Breast epithelium (tissue), 4 donors: ENCODE results near the gene TP53BP1. TPM values are rescaled to one million over a fixed set of nuclear protein-coding genes. Genes with fewer than 3 reads are reported as not detected.

Experiments
- DNase-seq, 2 donors: peaks; one replicate each; pipeline ENCODE4 v3.0.0-alpha.2; 2019; ENCODE audit warnings: low spot score in 2 of 2
- H3K27ac ChIP-seq, 2 donors: fragments of 200-600 bp; sonication (generic) in 1 of 2; one replicate each; pipeline ENCODE4 v1.5.1; 2016 to 2019; ENCODE audit warnings: mild to moderate bottlenecking in 1 of 2
- H3K27me3 ChIP-seq, 2 donors: fragments of 200-600 bp; sonication (generic) in 1 of 2; one replicate each; pipeline versions ENCODE4 v1.5.1 to v1.6.0; 2017 to 2019; ENCODE audit warnings: control low read depth in 1 of 2, mild to moderate bottlenecking in 1 of 2
- H3K36me3 ChIP-seq: fragments of 200-600 bp; one replicate; pipeline ENCODE4 v1.5.1; 2019
- H3K4me1 ChIP-seq, 2 donors: fragments of 200-600 bp; sonication (generic); one replicate each; pipeline ENCODE4 v1.5.1; 2016 to 2019; ENCODE audit warnings: control low read depth in 1 of 2
- H3K4me3 ChIP-seq, 3 donors: fragments of 200-600 bp; sonication (generic); 1 replicate in 2 of 3; 2 replicates in 1 of 3; pipeline ENCODE4 v1.5.1; 2016 to 2019; ENCODE audit warnings: mild to moderate bottlenecking in 3 of 3, moderate library complexity in 2 of 3
- H3K9me3 ChIP-seq, 2 donors: fragments of 200-600 bp; sonication (generic) in 1 of 2; one replicate each; pipeline ENCODE4 v1.5.1; 2016 to 2019; ENCODE audit warnings: control low read depth in 1 of 2
- CTCF ChIP-seq, 3 donors: fragments of 450-650 bp; IDR thresholded peaks; one replicate each; pipeline ENCODE4 v1.5.1; 2016 to 2017; ENCODE audit warnings: antibody characterized with exemption in 3 of 3, mild to moderate bottlenecking in 3 of 3, moderate library complexity in 3 of 3
- POLR2A ChIP-seq: fragments of 450-650 bp; IDR thresholded peaks from one replicate; pipeline ENCODE4 v1.6.1; 2016; ENCODE audit warnings: antibody characterized with exemption, mild to moderate bottlenecking, moderate library complexity
- POLR2AphosphoS5 ChIP-seq, 3 donors: sonication (generic); formaldehyde crosslinking; IDR thresholded peaks; one replicate each; pipeline ENCODE4 v1.6.1; 2017; ENCODE audit warnings: antibody characterized with exemption in 3 of 3
- intact Hi-C: fragments of 100-400 bp; cut with DNase I; formaldehyde crosslinking; loops from one replicate; pipeline ENCODE4 v1.15.1; 2023; ENCODE audit warnings: low total_unique reads
- total RNA-seq, 3 donors: library from RNA; depleted of rRNA; stranded (reverse); fragments of >200 nt; gene quantifications; one replicate each; pipeline ENCODE4 v1.1.0, GENCODE V29; 2016

Gene TP53BP1
- total RNA-seq, 3 donors from 2014 or later, result 30.1 to 65.5 (median 60.9) TPM

GRCh38 chr15:43469867-43470266 lies 23.1 kb downstream of the TP53BP1 start:
- intact Hi-C loops, result loop anchor here (10.0 kb wide), 1 partner anchor 1155 kb away; no protein-coding TSS in a partner anchor
- Histone ChIP-seq H3K4me3 (no peak overlapping the region), H3K4me1 (no peaks in the 10 kb centered on the region), H3K9me3 (no peaks in the 10 kb centered on the region), H3K27ac (no peak overlapping the region), H3K36me3 (peaks cover 9% of the 10 kb centered on the region), H3K27me3 (no peaks in the 10 kb centered on the region)
- TF ChIP-seq POLR2AphosphoS5 (IDR thresholded peaks at IDR 0.05) (no peak), CTCF (IDR thresholded peaks at IDR 0.05) (no peak), POLR2A (no peak)
- DNase-seq, result no peak

GRCh38 chr15:43465100-43465499 lies 27.9 kb downstream of the TP53BP1 start:
- H3K9me3 ChIP-seq, result no peaks in the 10 kb centered on the region
- DNase-seq, result no peak
- H3K36me3 ChIP-seq, result peaks cover 9% of the 10 kb centered on the region
- no peak overlapping the region for H3K27ac ChIP-seq
- TF ChIP-seq POLR2A (no peak), CTCF (IDR thresholded peaks at IDR 0.05) (no peak), POLR2AphosphoS5 (IDR thresholded peaks at IDR 0.05) (no peak)
- H3K4me3 ChIP-seq, result no peak overlapping the region
- H3K27me3 ChIP-seq, result no peaks in the 10 kb centered on the region
- intact Hi-C loops, result loop anchor here (10.0 kb wide), 1 partner anchor 1150 kb away; no protein-coding TSS in a partner anchor
- H3K4me1 ChIP-seq, result no peaks in the 10 kb centered on the region

- H3K4me3 ChIP-seq, result no peak overlapping the region
- TF ChIP-seq POLR2AphosphoS5 (IDR thresholded peaks at IDR 0.05) (no peak), CTCF (IDR thresholded peaks at IDR 0.05) (no peak), POLR2A (no peak)
- peaks cover 8% of the 10 kb centered on the region for H3K36me3 ChIP-seq
- H3K4me1 ChIP-seq, result no peaks in the 10 kb centered on the region
- H3K9me3 ChIP-seq, result no peaks in the 10 kb centered on the region
- intact Hi-C loops, result loop anchor here (10.0 kb wide), 1 partner anchor 1149 kb away; no protein-coding TSS in a partner anchor
- H3K27me3 ChIP-seq, result no peaks in the 10 kb centered on the region
- DNase-seq, result no peak
- H3K27ac ChIP-seq, result no peak overlapping the region
Observed at GRCh38 chr15:43463998-43464397, 29.0 kb downstream of the TP53BP1 start.

- no peaks in the 10 kb centered on the region for H3K9me3 ChIP-seq
- DNase-seq, result no peak
- intact Hi-C loops, result loop anchor here (10.0 kb wide), 1 partner anchor 1149 kb away; no protein-coding TSS in a partner anchor
- no peaks in the 10 kb centered on the region for H3K4me1 ChIP-seq
- no peak overlapping the region for H3K4me3 ChIP-seq
- TF ChIP-seq CTCF (IDR thresholded peaks at IDR 0.05) (no peak), POLR2A (no peak), POLR2AphosphoS5 (IDR thresholded peaks at IDR 0.05) (no peak)
- peaks cover 7% of the 10 kb centered on the region for H3K36me3 ChIP-seq
- no peak overlapping the region for H3K27ac ChIP-seq
- no peaks in the 10 kb centered on the region for H3K27me3 ChIP-seq
Observed at GRCh38 chr15:43463507-43463906, 29.4 kb downstream of the TP53BP1 start.

GRCh38 chr15:43449981-43450380 lies 43.0 kb downstream of the TP53BP1 start:
- no peak overlapping the region for H3K27ac ChIP-seq
- no peak for TF ChIP-seq CTCF (IDR thresholded peaks at IDR 0.05)
- no peaks in the 10 kb centered on the region for H3K4me1 ChIP-seq
- intact Hi-C loops, result no loop called here
- H3K9me3 ChIP-seq, result no peaks in the 10 kb centered on the region
- H3K4me3 ChIP-seq, result no peak overlapping the region
- H3K36me3 ChIP-seq, result no peaks in the 10 kb centered on the region
- no peak for DNase-seq
- H3K27me3 ChIP-seq, result no peaks in the 10 kb centered on the region
